Fibroblast of mammary gland (primary cell): Measurements from ENCODE around the gene DUSP22.
"Not testable (repeated sequence)": the region's sequence is repeated elsewhere in the genome, so short reads cannot be mapped to it uniquely, and the experiment has no call there.

Experiments used
- DNase-seq: peaks from one replicate; pipeline ENCODE4 v3.0.0-alpha.2; 2010; ENCODE audit warnings: low read depth
- H3K4me3 ChIP-seq: 2 replicates; pipeline ENCODE4 v1.5.1; 2011; ENCODE audit warnings: low read depth, mild to moderate bottlenecking, low read length, moderate library complexity; ENCODE audit not compliant: control insufficient read depth
- CTCF ChIP-seq: conservative IDR thresholded peaks from 2 replicates; pipeline ENCODE4 v1.5.1; 2011; ENCODE audit warnings: low read depth, low read length, inconsistent platforms; ENCODE audit not compliant: control insufficient read depth, insufficient read depth

Gene DUSP22

GRCh38 chr6:322940-323729 is 30.8 kb downstream of the DUSP22 start:
- no peak for DNase-seq
- no peak for TF ChIP-seq CTCF
- no peak overlapping the region for H3K4me3 ChIP-seq

- DNase-seq, result no peak
- H3K4me3 ChIP-seq, result no peak overlapping the region
- no peak for TF ChIP-seq CTCF
Observed at GRCh38 chr6:323730-324088, 31.4 kb downstream of the DUSP22 start.

- H3K4me3 ChIP-seq, result no peak overlapping the region
- no peak for TF ChIP-seq CTCF
- no peak for DNase-seq
Observed at GRCh38 chr6:324116-324728, 31.9 kb downstream of the DUSP22 start.

GRCh38 chr6:324729-325125 is 32.4 kb downstream of the DUSP22 start:
- no peak overlapping the region for H3K4me3 ChIP-seq
- no peak for DNase-seq
- no peak for TF ChIP-seq CTCF

GRCh38 chr6:325161-325860 is 33.0 kb downstream of the DUSP22 start:
- not testable (repeated sequence) for H3K4me3 ChIP-seq, DNase-seq

GRCh38 chr6:326066-326465 is 33.8 kb downstream of the DUSP22 start:
- not testable (repeated sequence) for H3K4me3 ChIP-seq, DNase-seq

- no peak for DNase-seq
- no peak overlapping the region for H3K4me3 ChIP-seq
- no peak for TF ChIP-seq CTCF
Observed at GRCh38 chr6:326896-327537, 34.7 kb downstream of the DUSP22 start.
